Endothelial cell of umbilical vein (primary cell): ENCODE results near the gene TES.

Source experiments
- CTCF ChIP-seq, 2 donors: IDR thresholded peaks; 1 replicate in 1 of 2; 2 replicates in 1 of 2; pipeline ENCODE4 v1.5.1; 2011; ENCODE audit warnings: low read length in 2 of 2, mild to moderate bottlenecking in 2 of 2, moderate library complexity in 2 of 2, control low read depth in 1 of 2, inconsistent platforms in 1 of 2, low read depth in 1 of 2; ENCODE audit not compliant: insufficient read depth in 1 of 2; ENCODE audit errors: extremely low read depth in 1 of 2
- EZH2 ChIP-seq: IDR thresholded peaks from 2 replicates; pipeline ENCODE4 v1.6.1; 2012; ENCODE audit warnings: borderline replicate concordance, low read depth, mild to moderate bottlenecking, moderate library complexity, low read length, inconsistent platforms; ENCODE audit not compliant: severe bottlenecking
- FOS ChIP-seq: IDR thresholded peaks from 2 replicates; pipeline ENCODE4 v1.6.1; 2011; ENCODE audit warnings: mild to moderate bottlenecking, low read length, moderate library complexity, borderline replicate concordance; ENCODE audit not compliant: insufficient read depth
- JUN ChIP-seq: IDR thresholded peaks from 2 replicates; pipeline ENCODE4 v1.6.1; 2011; ENCODE audit warnings: borderline replicate concordance, low read depth; ENCODE audit not compliant: insufficient read length, insufficient read depth
- MAX ChIP-seq: IDR thresholded peaks from 2 replicates; pipeline ENCODE4 v1.6.1; 2011; ENCODE audit not compliant: insufficient read depth, insufficient read length
- MYC ChIP-seq: IDR thresholded peaks from one replicate; pipeline ENCODE4 v1.6.1; 2011; ENCODE audit warnings: mild to moderate bottlenecking, low read depth, low read length
- POLR2A ChIP-seq: IDR thresholded peaks from 2 replicates; pipeline ENCODE4 v1.6.1; 2012; ENCODE audit warnings: low read depth, mild to moderate bottlenecking, control low read depth, low read length
- POLR2AphosphoS5 ChIP-seq: IDR thresholded peaks from 2 replicates; pipeline ENCODE4 v1.6.1; 2012; ENCODE audit warnings: low read depth, mild to moderate bottlenecking, control low read depth, low read length, moderate library complexity; ENCODE audit not compliant: insufficient read depth

- TF ChIP-seq CTCF (IDR thresholded peaks at IDR 0.05; ENCODE audit: extremely low read depth in 1 of 2, insufficient read depth in 1 of 2, low read depth in 1 of 2, low read length in 2 of 2) = no peak
- no peak for TF ChIP-seq POLR2AphosphoS5
- TF ChIP-seq MAX = no peak
- no peak for TF ChIP-seq JUN
- no peak for TF ChIP-seq POLR2A
- no peak for TF ChIP-seq EZH2
- no peak for TF ChIP-seq FOS
- no peak for TF ChIP-seq MYC
These were observed 59.1 kb downstream of the TES start for GRCh38 chr7:116269466-116269865.
